Breast epithelium (tissue), 3 donors: Measurements from ENCODE around the gene NONO.

Experiments
- CTCF ChIP-seq, 3 donors: fragments of 450-650 bp; IDR thresholded peaks; one replicate each; pipeline ENCODE4 v1.5.1; 2016 to 2017; ENCODE audit warnings: antibody characterized with exemption in 3 of 3, mild to moderate bottlenecking in 3 of 3, moderate library complexity in 3 of 3
- POLR2AphosphoS5 ChIP-seq, 3 donors: sonication (generic); formaldehyde crosslinking; IDR thresholded peaks; one replicate each; pipeline ENCODE4 v1.6.1; 2017; ENCODE audit warnings: antibody characterized with exemption in 3 of 3

DNA sequence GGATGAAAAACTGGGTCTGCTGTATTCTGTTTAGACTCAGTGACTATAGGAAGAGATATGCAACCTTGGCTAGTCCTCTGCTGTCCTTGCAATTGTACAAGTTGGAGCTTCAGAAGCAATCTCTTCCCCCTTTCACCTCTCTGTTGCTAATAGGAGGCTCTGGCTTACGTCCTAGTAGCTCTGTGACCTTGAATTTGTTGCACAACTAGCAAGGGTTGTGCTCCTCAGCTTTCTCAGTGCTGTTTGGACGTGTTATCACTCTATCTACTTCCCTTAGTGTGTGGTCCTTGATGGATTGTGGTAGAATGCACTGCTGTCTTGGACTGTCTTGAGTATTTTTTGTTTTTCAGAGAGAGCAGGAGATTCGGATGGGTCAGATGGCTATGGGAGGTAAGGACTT is 14.7 kb downstream of the NONO start:
- TF ChIP-seq POLR2AphosphoS5 (IDR thresholded peaks at IDR 0.05) = no peak
- TF ChIP-seq CTCF (IDR thresholded peaks at IDR 0.05) = no peak
